Measurements from ENCODE around the gene BSG.

The BSG gene

DNA sequence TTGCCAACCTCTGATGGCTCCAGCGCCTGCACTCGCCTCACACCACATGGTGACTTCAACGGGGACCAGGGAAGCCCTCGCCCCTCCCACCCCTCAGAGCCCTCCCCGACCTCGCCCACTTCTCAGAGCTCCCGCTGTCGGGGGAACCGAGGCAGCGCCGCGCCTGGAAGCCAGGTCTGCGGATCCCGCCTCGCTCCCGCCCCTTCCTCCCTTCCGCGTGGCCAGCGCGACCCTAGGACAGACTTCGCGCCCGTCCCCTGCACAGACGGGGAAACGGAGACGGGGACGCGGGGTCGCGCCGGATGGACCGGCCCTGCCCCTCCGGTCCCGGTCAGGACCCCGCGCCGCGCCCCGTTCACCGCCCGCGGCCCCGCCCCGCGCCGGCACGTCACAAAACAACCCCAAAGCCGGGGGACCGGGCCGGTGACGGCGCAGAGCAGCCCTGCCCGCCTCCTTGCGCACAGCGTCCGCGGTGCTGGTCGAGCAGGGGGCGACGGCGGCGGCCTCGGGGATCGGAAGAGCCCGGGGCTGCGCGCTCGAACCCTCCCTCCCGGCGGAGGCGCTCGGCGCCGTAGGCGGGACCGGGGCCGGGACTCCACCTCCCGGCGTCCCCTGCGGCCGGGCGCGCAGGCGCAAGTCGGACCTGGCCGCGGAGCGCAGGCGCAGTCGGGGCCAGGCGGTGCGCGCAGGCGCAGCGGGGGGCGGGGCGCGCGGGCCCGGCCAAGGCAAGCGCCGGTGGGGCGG, 41.2 kb upstream of the BSG start (continued):
- TF ChIP-seq, protein P1, sequence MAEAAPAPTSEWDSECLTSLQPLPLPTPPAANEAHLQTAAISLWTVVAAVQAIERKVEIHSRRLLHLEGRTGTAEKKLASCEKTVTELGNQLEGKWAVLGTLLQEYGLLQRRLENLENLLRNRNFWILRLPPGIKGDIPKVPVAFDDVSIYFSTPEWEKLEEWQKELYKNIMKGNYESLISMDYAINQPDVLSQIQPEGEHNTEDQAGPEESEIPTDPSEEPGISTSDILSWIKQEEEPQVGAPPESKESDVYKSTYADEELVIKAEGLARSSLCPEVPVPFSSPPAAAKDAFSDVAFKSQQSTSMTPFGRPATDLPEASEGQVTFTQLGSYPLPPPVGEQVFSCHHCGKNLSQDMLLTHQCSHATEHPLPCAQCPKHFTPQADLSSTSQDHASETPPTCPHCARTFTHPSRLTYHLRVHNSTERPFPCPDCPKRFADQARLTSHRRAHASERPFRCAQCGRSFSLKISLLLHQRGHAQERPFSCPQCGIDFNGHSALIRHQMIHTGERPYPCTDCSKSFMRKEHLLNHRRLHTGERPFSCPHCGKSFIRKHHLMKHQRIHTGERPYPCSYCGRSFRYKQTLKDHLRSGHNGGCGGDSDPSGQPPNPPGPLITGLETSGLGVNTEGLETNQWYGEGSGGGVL (tag by site-specific recombination; IDR thresholded peaks at IDR 0.05) = peak; percentile 55; the same call in 1 of the 2 replicates
- TF ChIP-seq ZNF548 (tag by site-specific recombination; IDR thresholded peaks at IDR 0.05) (no peak), TRIM28 (IDR thresholded peaks at IDR 0.05; ENCODE audit: borderline replicate concordance, low read length) (no peak), ZNF292 (tag by site-specific recombination; IDR thresholded peaks at IDR 0.05; ENCODE audit: borderline replicate concordance, low read depth) (no peak), ZNF623 (tag by site-specific recombination; IDR thresholded peaks at IDR 0.05) (no peak), KLF7 (tag by site-specific recombination; IDR thresholded peaks at IDR 0.05; ENCODE audit: borderline replicate concordance) (no peak), ZNF174 (tag by site-specific recombination; IDR thresholded peaks at IDR 0.05) (no peak), OVOL3 (tag by site-specific recombination; IDR thresholded peaks at IDR 0.05) (no peak), ZNF223 (tag by site-specific recombination; IDR thresholded peaks at IDR 0.05) (no peak), ZNF707 (tag by site-specific recombination; IDR thresholded peaks at IDR 0.05) (no peak), ZNF146 (tag by site-specific recombination; IDR thresholded peaks at IDR 0.05) (no peak), ZNF350 (tag by site-specific recombination; IDR thresholded peaks at IDR 0.05) (no peak), ZNF510 (tag by site-specific recombination; IDR thresholded peaks at IDR 0.05; ENCODE audit: insufficient replicate concordance) (no peak), ZNF501 (tag by site-specific recombination; IDR thresholded peaks at IDR 0.05) (no peak), ZFP3 (tag by site-specific recombination; IDR thresholded peaks at IDR 0.05; ENCODE audit: low read depth) (no peak), ZSCAN30 (tag by site-specific recombination; IDR thresholded peaks at IDR 0.05) (peak; percentile 38; the same call in 1 of the 2 replicates), ZNF768 (tag by site-specific recombination; IDR thresholded peaks at IDR 0.05) (no peak), KLF10 (tag by site-specific recombination; IDR thresholded peaks at IDR 0.05) (peak; percentile 55), ZNF10 (tag by site-specific recombination; IDR thresholded peaks at IDR 0.05) (no peak), ZNF776 (tag by site-specific recombination; IDR thresholded peaks at IDR 0.05; ENCODE audit: borderline replicate concordance) (no peak), YY1 (tag by site-specific recombination; IDR thresholded peaks at IDR 0.05) (no peak), ZNF274 (IDR thresholded peaks at IDR 0.05; ENCODE audit: low read length) (no peak), ZNF274 (tag by site-specific recombination; IDR thresholded peaks at IDR 0.05; ENCODE audit: borderline replicate concordance) (no peak), RBAK (tag by site-specific recombination; IDR thresholded peaks at IDR 0.05) (no peak)
- TF ChIP-seq, protein P2, sequence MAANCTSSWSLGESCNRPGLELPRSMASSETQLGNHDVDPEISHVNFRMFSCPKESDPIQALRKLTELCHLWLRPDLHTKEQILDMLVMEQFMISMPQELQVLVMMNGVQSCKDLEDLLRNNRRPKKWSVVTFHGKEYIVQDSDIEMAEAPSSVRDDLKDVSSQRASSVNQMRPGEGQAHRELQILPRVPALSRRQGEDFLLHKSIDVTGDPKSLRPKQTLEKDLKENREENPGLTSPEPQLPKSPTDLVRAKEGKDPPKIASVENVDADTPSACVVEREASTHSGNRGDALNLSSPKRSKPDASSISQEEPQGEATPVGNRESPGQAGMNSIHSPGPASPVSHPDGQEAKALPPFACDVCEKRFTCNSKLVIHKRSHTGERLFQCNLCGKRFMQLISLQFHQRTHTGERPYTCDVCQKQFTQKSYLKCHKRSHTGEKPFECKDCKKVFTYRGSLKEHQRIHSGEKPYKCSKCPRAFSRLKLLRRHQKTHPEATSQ (tag by site-specific recombination; IDR thresholded peaks at IDR 0.05) = no peak
- TF ChIP-seq, protein P3, sequence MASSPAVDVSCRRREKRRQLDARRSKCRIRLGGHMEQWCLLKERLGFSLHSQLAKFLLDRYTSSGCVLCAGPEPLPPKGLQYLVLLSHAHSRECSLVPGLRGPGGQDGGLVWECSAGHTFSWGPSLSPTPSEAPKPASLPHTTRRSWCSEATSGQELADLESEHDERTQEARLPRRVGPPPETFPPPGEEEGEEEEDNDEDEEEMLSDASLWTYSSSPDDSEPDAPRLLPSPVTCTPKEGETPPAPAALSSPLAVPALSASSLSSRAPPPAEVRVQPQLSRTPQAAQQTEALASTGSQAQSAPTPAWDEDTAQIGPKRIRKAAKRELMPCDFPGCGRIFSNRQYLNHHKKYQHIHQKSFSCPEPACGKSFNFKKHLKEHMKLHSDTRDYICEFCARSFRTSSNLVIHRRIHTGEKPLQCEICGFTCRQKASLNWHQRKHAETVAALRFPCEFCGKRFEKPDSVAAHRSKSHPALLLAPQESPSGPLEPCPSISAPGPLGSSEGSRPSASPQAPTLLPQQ (tag by site-specific recombination; IDR thresholded peaks at IDR 0.05) = 0 out of 2 replicates have a peak, but pooled peaks have one; percentile 31
- TF ChIP-seq, protein P4, sequence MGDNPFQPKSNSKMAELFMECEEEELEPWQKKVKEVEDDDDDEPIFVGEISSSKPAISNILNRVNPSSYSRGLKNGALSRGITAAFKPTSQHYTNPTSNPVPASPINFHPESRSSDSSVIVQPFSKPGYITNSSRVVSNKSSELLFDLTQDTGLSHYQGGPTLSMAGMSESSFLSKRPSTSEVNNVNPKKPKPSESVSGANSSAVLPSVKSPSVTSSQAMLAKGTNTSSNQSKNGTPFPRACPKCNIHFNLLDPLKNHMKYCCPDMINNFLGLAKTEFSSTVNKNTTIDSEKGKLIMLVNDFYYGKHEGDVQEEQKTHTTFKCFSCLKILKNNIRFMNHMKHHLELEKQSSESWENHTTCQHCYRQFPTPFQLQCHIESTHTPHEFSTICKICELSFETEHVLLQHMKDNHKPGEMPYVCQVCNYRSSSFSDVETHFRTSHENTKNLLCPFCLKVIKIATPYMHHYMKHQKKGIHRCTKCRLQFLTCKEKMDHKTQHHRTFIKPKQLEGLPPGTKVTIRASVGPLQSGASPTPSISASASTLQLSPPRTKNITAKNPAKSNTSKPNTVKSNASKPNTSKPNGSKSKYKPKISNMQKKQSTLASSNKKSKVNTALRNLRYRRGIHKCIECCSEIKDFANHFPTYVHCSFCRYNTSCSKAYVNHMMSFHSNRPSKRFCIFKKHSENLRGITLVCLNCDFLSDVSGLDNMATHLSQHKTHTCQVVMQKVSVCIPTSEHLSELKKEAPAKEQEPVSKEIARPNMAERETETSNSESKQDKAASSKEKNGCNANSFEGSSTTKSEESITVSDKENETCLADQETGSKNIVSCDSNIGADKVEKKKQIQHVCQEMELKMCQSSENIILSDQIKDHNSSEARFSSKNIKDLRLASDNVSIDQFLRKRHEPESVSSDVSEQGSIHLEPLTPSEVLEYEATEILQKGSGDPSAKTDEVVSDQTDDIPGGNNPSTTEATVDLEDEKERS (tag by site-specific recombination; IDR thresholded peaks at IDR 0.05) = no peak
- TF ChIP-seq, protein P5, sequence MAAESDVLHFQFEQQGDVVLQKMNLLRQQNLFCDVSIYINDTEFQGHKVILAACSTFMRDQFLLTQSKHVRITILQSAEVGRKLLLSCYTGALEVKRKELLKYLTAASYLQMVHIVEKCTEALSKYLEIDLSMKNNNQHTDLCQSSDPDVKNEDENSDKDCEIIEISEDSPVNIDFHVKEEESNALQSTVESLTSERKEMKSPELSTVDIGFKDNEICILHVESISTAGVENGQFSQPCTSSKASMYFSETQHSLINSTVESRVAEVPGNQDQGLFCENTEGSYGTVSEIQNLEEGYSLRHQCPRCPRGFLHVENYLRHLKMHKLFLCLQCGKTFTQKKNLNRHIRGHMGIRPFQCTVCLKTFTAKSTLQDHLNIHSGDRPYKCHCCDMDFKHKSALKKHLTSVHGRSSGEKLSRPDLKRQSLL (tag by site-specific recombination; IDR thresholded peaks at IDR 0.05) = peak; percentile 77; the same call in 1 of the 2 replicates
- TF ChIP-seq, protein P6, sequence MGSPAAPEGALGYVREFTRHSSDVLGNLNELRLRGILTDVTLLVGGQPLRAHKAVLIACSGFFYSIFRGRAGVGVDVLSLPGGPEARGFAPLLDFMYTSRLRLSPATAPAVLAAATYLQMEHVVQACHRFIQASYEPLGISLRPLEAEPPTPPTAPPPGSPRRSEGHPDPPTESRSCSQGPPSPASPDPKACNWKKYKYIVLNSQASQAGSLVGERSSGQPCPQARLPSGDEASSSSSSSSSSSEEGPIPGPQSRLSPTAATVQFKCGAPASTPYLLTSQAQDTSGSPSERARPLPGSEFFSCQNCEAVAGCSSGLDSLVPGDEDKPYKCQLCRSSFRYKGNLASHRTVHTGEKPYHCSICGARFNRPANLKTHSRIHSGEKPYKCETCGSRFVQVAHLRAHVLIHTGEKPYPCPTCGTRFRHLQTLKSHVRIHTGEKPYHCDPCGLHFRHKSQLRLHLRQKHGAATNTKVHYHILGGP (tag by site-specific recombination; IDR thresholded peaks at IDR 0.05) = no peak
